Osteoblast (primary cell): ENCODE measurements around the gene EPB41L1. TPM values are rescaled to one million over a fixed set of nuclear protein-coding genes. Genes with fewer than 3 reads are reported as not detected.

Experiments used
- DNase-seq: peaks from one replicate; pipeline ENCODE4 v3.0.0; 2011; ENCODE audit warnings: low spot score, mixed read lengths; ENCODE audit not compliant: insufficient read length; ENCODE audit errors: missing footprints
- H2AFZ ChIP-seq: 2 replicates; pipeline ENCODE4 v1.6.0; 2011; ENCODE audit warnings: mild to moderate bottlenecking, low read length
- H3K27ac ChIP-seq: 2 replicates; pipeline ENCODE4 v1.5.1; 2011; ENCODE audit warnings: mild to moderate bottlenecking, low read depth, low read length, moderate library complexity
- H3K27me3 ChIP-seq: 2 replicates; pipeline ENCODE4 v1.6.0; 2012; ENCODE audit warnings: mild to moderate bottlenecking, control low read depth, inconsistent platforms, low read length, moderate library complexity; ENCODE audit not compliant: insufficient read depth
- H3K36me3 ChIP-seq: 2 replicates; pipeline ENCODE4 v1.5.1; 2011; ENCODE audit warnings: mild to moderate bottlenecking, low read length, control low read depth, moderate library complexity; ENCODE audit not compliant: insufficient read depth
- H3K4me1 ChIP-seq: 2 replicates; pipeline ENCODE4 v1.5.1; 2011; ENCODE audit warnings: mild to moderate bottlenecking, low read length, control low read depth, moderate library complexity; ENCODE audit not compliant: insufficient read depth
- H3K4me2 ChIP-seq: 2 replicates; pipeline ENCODE4 v1.6.0; 2011; ENCODE audit warnings: mild to moderate bottlenecking, low read length; ENCODE audit not compliant: insufficient read depth
- H3K4me3 ChIP-seq: fragments of 200-600 bp; sonication (generic); 3 replicates; pipeline ENCODE4 v1.5.1; 2012; ENCODE audit warnings: mild to moderate bottlenecking, low read length, inconsistent platforms; ENCODE audit not compliant: insufficient read depth
- H3K79me2 ChIP-seq: 2 replicates; pipeline ENCODE4 v1.6.0; 2012; ENCODE audit warnings: mild to moderate bottlenecking, low read length, control low read depth, inconsistent platforms; ENCODE audit not compliant: insufficient read depth
- H3K9me3 ChIP-seq: 2 replicates; pipeline ENCODE4 v1.5.1; 2011; ENCODE audit warnings: low read depth, low read length, control low read depth
- H4K20me1 ChIP-seq: 2 replicates; pipeline ENCODE4 v1.6.0; 2012; ENCODE audit warnings: mild to moderate bottlenecking, low read length, control low read depth; ENCODE audit not compliant: insufficient read depth
- CTCF ChIP-seq: IDR thresholded peaks from 2 replicates; pipeline ENCODE4 v1.5.1; 2011; ENCODE audit warnings: mild to moderate bottlenecking, low read depth, low read length, moderate library complexity; ENCODE audit errors: extremely low read depth
- total RNA-seq: library from RNA; depleted of rRNA; stranded (reverse); fragments of >200 nt; gene quantifications from 2 replicates; pipeline ENCODE4 v1.2.3, GENCODE V29; 2012

EPB41L1 gene
- total RNA-seq, 1 donor: 26.8 TPM

GRCh38 chr20:36266189-36266588 is 111.6 kb downstream of the EPB41L1 start:
- no peak overlapping the region for H3K4me3 ChIP-seq
- no peaks in the 10 kb centered on the region for H3K4me1 ChIP-seq
- no peaks in the 10 kb centered on the region for H3K9me3 ChIP-seq
- DNase-seq: no peak
- peaks cover 3% of the 10 kb centered on the region for H3K27me3 ChIP-seq
- no peaks in the 10 kb centered on the region for H3K79me2 ChIP-seq
- H4K20me1 ChIP-seq: no peaks in the 10 kb centered on the region
- no peak overlapping the region for H3K27ac ChIP-seq
- no peak overlapping the region for H3K4me2 ChIP-seq
- no peaks in the 10 kb centered on the region for H3K36me3 ChIP-seq
- no peak overlapping the region for H2AFZ ChIP-seq
- no peak for TF ChIP-seq CTCF

GRCh38 chr20:36267605-36268381 is 113.3 kb downstream of the EPB41L1 start:
- H3K27me3 ChIP-seq: peaks cover 3% of the 10 kb centered on the region
- no peaks in the 10 kb centered on the region for H4K20me1 ChIP-seq
- H3K27ac ChIP-seq: no peak overlapping the region
- no peak overlapping the region for H2AFZ ChIP-seq
- H3K9me3 ChIP-seq: no peaks in the 10 kb centered on the region
- peak; percentile 32 for DNase-seq
- TF ChIP-seq CTCF: no peak
- no peaks in the 10 kb centered on the region for H3K79me2 ChIP-seq
- H3K4me1 ChIP-seq: no peaks in the 10 kb centered on the region
- no peaks in the 10 kb centered on the region for H3K36me3 ChIP-seq
- H3K4me3 ChIP-seq: no peak overlapping the region
- H3K4me2 ChIP-seq: no peak overlapping the region

- Histone ChIP-seq H3K4me2 (no peak overlapping the region), H4K20me1 (no peaks in the 10 kb centered on the region), H3K27me3 (peaks cover 3% of the 10 kb centered on the region), H3K4me3 (no peak overlapping the region), H3K27ac (no peak overlapping the region), H3K4me1 (no peaks in the 10 kb centered on the region), H3K9me3 (no peaks in the 10 kb centered on the region), H2AFZ (no peak overlapping the region), H3K36me3 (no peaks in the 10 kb centered on the region), H3K79me2 (no peaks in the 10 kb centered on the region)
- DNase-seq: peak; percentile 77
- TF ChIP-seq CTCF: no peak
These were observed 114.2 kb downstream of the EPB41L1 start for GRCh38 chr20:36268440-36269342.

- Histone ChIP-seq H3K4me2 (no peak overlapping the region), H3K4me3 (no peak overlapping the region), H3K27ac (no peak overlapping the region), H3K79me2 (no peaks in the 10 kb centered on the region), H3K4me1 (no peaks in the 10 kb centered on the region), H2AFZ (no peak overlapping the region), H3K9me3 (no peaks in the 10 kb centered on the region), H3K36me3 (no peaks in the 10 kb centered on the region), H4K20me1 (no peaks in the 10 kb centered on the region), H3K27me3 (peaks cover 9% of the 10 kb centered on the region)
- DNase-seq: peak; percentile 79
- no peak for TF ChIP-seq CTCF
These were observed 115.0 kb downstream of the EPB41L1 start for GRCh38 chr20:36269507-36269906.
